OCI-LY3 (cell line): ENCODE measurements around the gene RHOT2.

Experiments used
- H2AFZ ChIP-seq: fragments of 200-600, 300-600 bp; shearing (Covaris generic); 2 replicates; pipeline ENCODE4 v1.6.0; 2014; ENCODE audit warnings: antibody characterized with exemption, low read depth, low read length
- H3K27ac ChIP-seq: fragments of 200-600, 300-600 bp; sonication (generic); 2 replicates; pipeline ENCODE4 v1.5.1; 2014; ENCODE audit warnings: mild to moderate bottlenecking, low read length, moderate library complexity, mixed read lengths
- H3K27me3 ChIP-seq: fragments of 200-600, 300-600 bp; sonication (generic); 2 replicates; pipeline ENCODE4 v1.6.1; 2014; ENCODE audit warnings: low read depth, low read length, mixed read lengths
- H3K36me3 ChIP-seq: fragments of 200-600, 300-600 bp; sonication (generic); replicated peaks from 2 replicates; pipeline ENCODE3; 2014; ENCODE audit warnings: low read depth, low read length, mixed read lengths
- H3K4me1 ChIP-seq: fragments of 300-600, 200-600 bp; sonication (generic); 2 replicates; pipeline ENCODE4 v1.6.1; 2014; ENCODE audit warnings: low read length, mixed read lengths
- H3K4me2 ChIP-seq: fragments of 200-600, 300-600 bp; sonication (generic); 2 replicates; pipeline ENCODE4 v1.6.1; 2014; ENCODE audit warnings: low read length, mixed read lengths
- H3K4me3 ChIP-seq: fragments of 300-600, 200-600 bp; sonication (generic); 2 replicates; pipeline ENCODE4 v1.5.1; 2014; ENCODE audit warnings: antibody characterized with exemption, mild to moderate bottlenecking, low read length, moderate library complexity
- H3K79me2 ChIP-seq: fragments of 300-600, 200-600 bp; shearing (Covaris generic); 2 replicates; pipeline ENCODE4 v1.6.1; 2014; ENCODE audit warnings: mild to moderate bottlenecking, low read length, mixed read lengths
- H3K9ac ChIP-seq: fragments of 300-600, 200-600 bp; shearing (Covaris generic); 2 replicates; pipeline ENCODE4 v1.6.0; 2014; ENCODE audit warnings: mild to moderate bottlenecking, low read length, moderate library complexity
- H3K9me3 ChIP-seq: fragments of 200-600, 300-600 bp; shearing (Covaris generic); 2 replicates; pipeline ENCODE4 v1.6.1; 2014; ENCODE audit warnings: low read length, mixed read lengths; ENCODE audit not compliant: insufficient read depth
- H4K20me1 ChIP-seq: fragments of 200-600, 300-600 bp; sonication (generic); 2 replicates; pipeline ENCODE4 v1.6.1; 2016; ENCODE audit warnings: low read length, mixed read lengths; ENCODE audit not compliant: insufficient read depth
- CTCF ChIP-seq: fragments of 200-600, 300-600 bp; sonication (generic); IDR thresholded peaks from 2 replicates; pipeline ENCODE4 v1.5.1; 2014; ENCODE audit warnings: antibody characterized with exemption, low read length, low read depth
- EZH2phosphoT487 ChIP-seq: fragments of 200-600 bp; shearing (Covaris generic); IDR thresholded peaks from 2 replicates; pipeline ENCODE4 v1.6.1; 2018; ENCODE audit warnings: antibody characterized with exemption, mixed run types, low read depth

RHOT2 gene

GRCh38 chr16:648071-648780 is 19.7 kb upstream of the RHOT2 start:
- Histone ChIP-seq H2AFZ (no peak overlapping the region), H3K27me3 (no peaks in the 10 kb centered on the region)

GRCh38 chr16:648781-649589 is 18.9 kb upstream of the RHOT2 start, which contains the start of gene WDR90:
WDR90 (plus strand) TSS chr16:649365; CDS start chr16:649417, 52 bp downstream.
- H3K27me3 ChIP-seq = no peaks in the 10 kb centered on the region
- peak within 1 kb of the TSS; percentile 96 for H3K4me2 ChIP-seq
- H3K9me3 ChIP-seq = no peaks in the 10 kb centered on the region
- peak within 1 kb of the TSS; percentile 82 for H3K4me3 ChIP-seq
- H3K9ac ChIP-seq = peak within 1 kb of the TSS; percentile 79
- no peaks in the 10 kb centered on the region for H3K36me3 ChIP-seq
- TF ChIP-seq EZH2phosphoT487 (no peak), CTCF (no peak)
- peak within 1 kb of the TSS; percentile 73 for H3K27ac ChIP-seq
- peaks cover 7% of the 10 kb centered on the region; the same call in 1 of the 2 replicates for H4K20me1 ChIP-seq
- no peak within 1 kb of the TSS; the same call in 1 of the 2 replicates for H2AFZ ChIP-seq
- peaks cover 33% of the 10 kb centered on the region for H3K79me2 ChIP-seq
- H3K4me1 ChIP-seq = peaks cover 12% of the 10 kb centered on the region

More at GRCh38 chr16:648071-648780, 19.7 kb upstream of the RHOT2 start:
- H3K36me3 ChIP-seq = no peaks in the 10 kb centered on the region
- peak overlapping the region; percentile 79 for H3K9ac ChIP-seq
- peak overlapping the region; percentile 96 for H3K4me2 ChIP-seq
- H3K27ac ChIP-seq = peak overlapping the region; percentile 73
- peaks cover 41% of the 10 kb centered on the region for H3K79me2 ChIP-seq
- H3K4me3 ChIP-seq = peak overlapping the region; percentile 82
- H4K20me1 ChIP-seq = peaks cover 7% of the 10 kb centered on the region; the same call in 1 of the 2 replicates
- no peaks in the 10 kb centered on the region for H3K9me3 ChIP-seq
- peaks cover 13% of the 10 kb centered on the region for H3K4me1 ChIP-seq
- TF ChIP-seq EZH2phosphoT487 (no peak), CTCF (peak; percentile 73)

- Histone ChIP-seq H2AFZ (no peak overlapping the region), H3K36me3 (no peaks in the 10 kb centered on the region), H3K9ac (peak overlapping the region; percentile 79), H3K4me3 (peak overlapping the region; percentile 82), H3K4me2 (peak overlapping the region; percentile 96), H3K27ac (peak overlapping the region; percentile 17; the same call in 1 of the 2 replicates), H3K79me2 (peaks cover 29% of the 10 kb centered on the region), H3K9me3 (no peaks in the 10 kb centered on the region), H3K27me3 (no peaks in the 10 kb centered on the region), H3K4me1 (peaks cover 12% of the 10 kb centered on the region), H4K20me1 (peaks cover 7% of the 10 kb centered on the region; the same call in 1 of the 2 replicates)
- TF ChIP-seq CTCF (no peak), EZH2phosphoT487 (no peak)
Measured at GRCh38 chr16:649631-650030, 18.3 kb upstream of the RHOT2 start.

GRCh38 chr16:651844-652243 is 16.1 kb upstream of the RHOT2 start:
- H3K4me1 ChIP-seq = peaks cover 12% of the 10 kb centered on the region
- H3K27ac ChIP-seq = no peak overlapping the region
- H3K27me3 ChIP-seq = no peaks in the 10 kb centered on the region
- no peak overlapping the region for H3K9ac ChIP-seq
- no peaks in the 10 kb centered on the region for H3K36me3 ChIP-seq
- H3K4me3 ChIP-seq = no peak overlapping the region
- H4K20me1 ChIP-seq = no peaks in the 10 kb centered on the region
- no peaks in the 10 kb centered on the region for H3K9me3 ChIP-seq
- H2AFZ ChIP-seq = no peak overlapping the region
- H3K79me2 ChIP-seq = peaks cover 25% of the 10 kb centered on the region
- no peak for TF ChIP-seq CTCF
- TF ChIP-seq EZH2phosphoT487 = no peak
- H3K4me2 ChIP-seq = no peak overlapping the region
